ENCODE results near the gene RCOR3. TPM values are rescaled to one million over a fixed set of nuclear protein-coding genes. Genes with fewer than 3 reads are reported as not detected.

Gene RCOR3
- total and polyA plus RNA-seq, 10 of the 15 experiments (the other 5 are each of a cell fraction or from before 2014, with no cell fraction given) = 8.0 to 55.0 (median 25.1) TPM

GRCh38 chr1:211332830-211333229 is 73.7 kb downstream of the RCOR3 start:
- ChIA-PET SMC1A (ENCODE audit: uncharacterized antibody, unreplicated experiment) (interaction anchor here (0.7 to 2.0 kb wide), 4 partner anchors 9 to 75 kb away, joined by 3 to 9 read pairs (median 4); no protein-coding TSS in a partner anchor), RAD21 (ENCODE audit: unreplicated experiment) (interaction anchor here (1.1 kb wide), 1 partner anchor 11 kb away, joined by 3 read pairs; no protein-coding TSS in a partner anchor), CTCF (interaction anchor here (0.6 to 2.1 kb wide), 4 partner anchors 10 to 323 kb away, joined by 3 to 9 read pairs (median 3); no protein-coding TSS in a partner anchor), POLR2A (no interaction called here)
- Histone ChIP-seq H3K9me3 (replicated peaks; ENCODE audit: control insufficient read depth, insufficient read depth, low read length) (no peaks in the 10 kb centered on the region), H3K79me2 (ENCODE audit: control insufficient read depth, insufficient read depth, low read length) (peaks cover 96% of the 10 kb centered on the region), H2AFZ (ENCODE audit: control insufficient read depth, low read depth, low read length) (no peak overlapping the region), H3K4me1 (ENCODE audit: control insufficient read depth, insufficient read depth, low read length) (peaks cover 59% of the 10 kb centered on the region), H3K36me3 (ENCODE audit: control insufficient read depth in 2 of 2, insufficient read depth in 2 of 2, low read length in 1 of 2) (0 out of 4 replicates have a peak, but pooled peaks cover 0 to 4% of the 10 kb centered on the region in 2 experiments), H3K4me3 (no peak overlapping the region), H4K20me1 (ENCODE audit: control insufficient read depth, insufficient read depth) (no peaks in the 10 kb centered on the region), H3K4me2 (ENCODE audit: control insufficient read depth, insufficient read depth) (no peak overlapping the region; the same call in 1 of the 2 replicates), H3K27me3 (replicated peaks in 1 of 2; ENCODE audit: control insufficient read depth in 2 of 2, insufficient read depth in 2 of 2, low read length in 1 of 2) (no peaks in the 10 kb centered on the region), H3K27ac (ENCODE audit: control insufficient read depth, insufficient read depth) (no peak overlapping the region; the same call in 1 of the 2 replicates), H3K9ac (ENCODE audit: control insufficient read depth, insufficient read depth, low read length) (no peak overlapping the region)
- intact Hi-C loops (cut with micrococcal nuclease; ENCODE audit: unreplicated experiment) (no loop called here), in situ Hi-C loops (cut with MboI) (no loop called here)
- no peak for FAIRE-seq
- TF ChIP-seq IKZF2 (IDR thresholded peaks at IDR 0.05) (0 out of 4 replicates have a peak, but pooled peaks of 1 of the 2 experiments have one; percentile 12), DPF2 (IDR thresholded peaks at IDR 0.05) (no peak)
- no TSS peak for BruUV-seq (replicated peaks)
- DNase-seq (ENCODE audit: low read depth, low spot score) = no peak
- peak; percentile 17 for ATAC-seq
- WGBS (ENCODE audit: insufficient coverage, insufficient replicate concordance, low lambda C conversion rate, missing lambda C conversion rate) = 93% methylated on average over 2 of the region's 2 CpGs

GRCh38 chr1:211333906-211334305 is 74.7 kb downstream of the RCOR3 start:
- in situ Hi-C loops (cut with MboI) = no loop called here
- POLR2A ChIA-PET = no interaction called here
- TF ChIP-seq CHD1 (IDR thresholded peaks at IDR 0.05; ENCODE audit: low read depth, low read length) (no peak), IKZF2 (IDR thresholded peaks at IDR 0.05) (peak in 1 of 2 experiments; percentile 22; a peak in 1 of 4 replicates), SMARCA5 (IDR thresholded peaks at IDR 0.05) (no peak), RELA (IDR thresholded peaks at IDR 0.05; ENCODE audit: borderline replicate concordance, partially characterized antibody) (no peak), DPF2 (IDR thresholded peaks at IDR 0.05) (no peak), EED (IDR thresholded peaks at IDR 0.05; ENCODE audit: low read depth) (0 out of 2 replicates have a peak, but pooled peaks have one; percentile 28), MEF2A (IDR thresholded peaks at IDR 0.05; ENCODE audit: insufficient read depth, low read depth, low read length) (no peak), SPI1 (IDR thresholded peaks at IDR 0.05; ENCODE audit: borderline replicate concordance, insufficient read depth, low read depth, low read length) (no peak), HSF1 (IDR thresholded peaks at IDR 0.05; ENCODE audit: low read depth, low read length) (no peak), SIX5 (IDR thresholded peaks at IDR 0.05; ENCODE audit: low read depth, low read length, severe bottlenecking) (no peak), IKZF1 (conservative IDR thresholded peaks at IDR 0.05) (no peak), POLR2AphosphoS5 (IDR thresholded peaks at IDR 0.05; ENCODE audit: low read length) (no peak)
- TF ChIP-seq, protein P1, sequence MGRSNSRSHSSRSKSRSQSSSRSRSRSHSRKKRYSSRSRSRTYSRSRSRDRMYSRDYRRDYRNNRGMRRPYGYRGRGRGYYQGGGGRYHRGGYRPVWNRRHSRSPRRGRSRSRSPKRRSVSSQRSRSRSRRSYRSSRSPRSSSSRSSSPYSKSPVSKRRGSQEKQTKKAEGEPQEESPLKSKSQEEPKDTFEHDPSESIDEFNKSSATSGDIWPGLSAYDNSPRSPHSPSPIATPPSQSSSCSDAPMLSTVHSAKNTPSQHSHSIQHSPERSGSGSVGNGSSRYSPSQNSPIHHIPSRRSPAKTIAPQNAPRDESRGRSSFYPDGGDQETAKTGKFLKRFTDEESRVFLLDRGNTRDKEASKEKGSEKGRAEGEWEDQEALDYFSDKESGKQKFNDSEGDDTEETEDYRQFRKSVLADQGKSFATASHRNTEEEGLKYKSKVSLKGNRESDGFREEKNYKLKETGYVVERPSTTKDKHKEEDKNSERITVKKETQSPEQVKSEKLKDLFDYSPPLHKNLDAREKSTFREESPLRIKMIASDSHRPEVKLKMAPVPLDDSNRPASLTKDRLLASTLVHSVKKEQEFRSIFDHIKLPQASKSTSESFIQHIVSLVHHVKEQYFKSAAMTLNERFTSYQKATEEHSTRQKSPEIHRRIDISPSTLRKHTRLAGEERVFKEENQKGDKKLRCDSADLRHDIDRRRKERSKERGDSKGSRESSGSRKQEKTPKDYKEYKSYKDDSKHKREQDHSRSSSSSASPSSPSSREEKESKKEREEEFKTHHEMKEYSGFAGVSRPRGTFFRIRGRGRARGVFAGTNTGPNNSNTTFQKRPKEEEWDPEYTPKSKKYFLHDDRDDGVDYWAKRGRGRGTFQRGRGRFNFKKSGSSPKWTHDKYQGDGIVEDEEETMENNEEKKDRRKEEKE (IDR thresholded peaks at IDR 0.05) = no peak

More at GRCh38 chr1:211333906-211334305, 74.7 kb downstream of the RCOR3 start:
- Histone ChIP-seq H3K4me2 (ENCODE audit: control insufficient read depth, insufficient read depth) (no peak overlapping the region), H3K9me3 (replicated peaks; ENCODE audit: control insufficient read depth, insufficient read depth, low read length) (no peaks in the 10 kb centered on the region), H3K36me3 (ENCODE audit: control insufficient read depth in 2 of 2, insufficient read depth in 2 of 2, low read length in 1 of 2) (peaks cover 0 to 4% of the 10 kb centered on the region in 2 experiments; a peak in 1 of 4 replicates), H4K20me1 (ENCODE audit: control insufficient read depth, insufficient read depth) (no peaks in the 10 kb centered on the region), H3K79me2 (ENCODE audit: control insufficient read depth, insufficient read depth, low read length) (peaks cover 90% of the 10 kb centered on the region), H3K27ac (ENCODE audit: control insufficient read depth, insufficient read depth) (no peak overlapping the region), H3K4me1 (ENCODE audit: control insufficient read depth, insufficient read depth, low read length) (peaks cover 53% of the 10 kb centered on the region), H2AFZ (ENCODE audit: control insufficient read depth, low read depth, low read length) (no peak overlapping the region), H3K27me3 (replicated peaks in 1 of 2; ENCODE audit: control insufficient read depth in 2 of 2, insufficient read depth in 2 of 2, low read length in 1 of 2) (no peaks in the 10 kb centered on the region), H3K9ac (ENCODE audit: control insufficient read depth, insufficient read depth, low read length) (no peak overlapping the region), H3K4me3 (no peak overlapping the region)
- FAIRE-seq = no peak
- CTCF ChIA-PET = interaction anchor here (1.2 to 1.6 kb wide), 2 partner anchors 179 to 322 kb away, joined by 3 read pairs; no protein-coding TSS in a partner anchor
- intact Hi-C loops (cut with micrococcal nuclease; ENCODE audit: unreplicated experiment) = no loop called here
- DNase-seq (ENCODE audit: low read depth, low spot score) = no peak
- ATAC-seq = no peak
- BruUV-seq (replicated peaks) = no TSS peak
- SMC1A ChIA-PET (ENCODE audit: uncharacterized antibody, unreplicated experiment) = interaction anchor here (2.0 kb wide), 1 partner anchor 14 kb away, joined by 9 read pairs; no protein-coding TSS in a partner anchor
- WGBS (ENCODE audit: insufficient coverage, insufficient replicate concordance, low lambda C conversion rate, missing lambda C conversion rate) = 32% methylated on average over 1 of the region's 1 CpG
- RAD21 ChIA-PET (ENCODE audit: unreplicated experiment) = no interaction called here

All from GM12878 (cell line).